Ishikawa (cell line): ENCODE data around the gene HCAR2.

Source experiments
- CREB1 ChIP-seq: IDR thresholded peaks from 2 replicates; pipeline ENCODE4 v1.6.1; 2012; ENCODE audit warnings: low read depth
- EP300 ChIP-seq: IDR thresholded peaks from 2 replicates; pipeline ENCODE4 v1.6.1; 2012; ENCODE audit warnings: borderline replicate concordance
- NFIC ChIP-seq: IDR thresholded peaks from 2 replicates; pipeline ENCODE4 v1.6.1; 2012
- RAD21 ChIP-seq: IDR thresholded peaks from 2 replicates; pipeline ENCODE4 v1.6.1; 2012; ENCODE audit warnings: low read depth
- TCF12 ChIP-seq: IDR thresholded peaks from 2 replicates; pipeline ENCODE4 v1.6.1; 2012; ENCODE audit warnings: low read depth
- TEAD4 ChIP-seq: IDR thresholded peaks from 2 replicates; pipeline ENCODE4 v1.6.1; 2012
- USF1 ChIP-seq: IDR thresholded peaks from 2 replicates; pipeline ENCODE4 v1.6.1; 2012
- YY1 ChIP-seq: IDR thresholded peaks from 2 replicates; pipeline ENCODE4 v1.6.1; 2012; ENCODE audit warnings: low read depth
- ZBTB7A ChIP-seq: IDR thresholded peaks from 2 replicates; pipeline ENCODE4 v1.6.1; 2012; ENCODE audit warnings: low read depth

- TF ChIP-seq EP300, result no peak
- no peak for TF ChIP-seq NFIC
- TF ChIP-seq CREB1, result no peak
- TF ChIP-seq USF1, result no peak
- TF ChIP-seq TCF12, result no peak
- TF ChIP-seq YY1, result no peak
- TF ChIP-seq RAD21, result no peak
- no peak for TF ChIP-seq TEAD4
- TF ChIP-seq ZBTB7A, result no peak
Observed at GRCh38 chr12:122661246-122661645, 41.9 kb downstream of the HCAR2 start.
